Activated naive CD8-positive, alpha-beta T cell treated with anti-CD3 and anti-CD28 coated beads, Interleukin-2, amount 10 ng/mL, durations not matched to agents 7 days and 5 days (primary cell): ENCODE results near the gene LSP1. TPM values are rescaled to one million over a fixed set of nuclear protein-coding genes. Genes with fewer than 3 reads are reported as not detected.

ENCODE experiments used
- ATAC-seq: fragments of 150-1000 bp; cut with Tn5 transposase; one replicate; pipeline ENCODE4 v1.10.0; 2021; ENCODE audit warnings: low read depth, moderate library complexity
- POLR2A ChIA-PET: fragments of 350-600 bp; sonication (Branson Sonifier 250); formaldehyde crosslinking; loops from one replicate; lab custom pipeline; 2021; ENCODE audit warnings: antibody characterized with exemption; lab: Charles Lee
- DNase-seq: peaks from one replicate; pipeline ENCODE4 v3.0.0; 2021
- H3K27ac Mint-ChIP-seq: one replicate; pipeline ENCODE4 v1.8.0; 2022; ENCODE audit warnings: mild to moderate bottlenecking, mixed read lengths
- H3K27me3 Mint-ChIP-seq: one replicate; pipeline ENCODE4 v1.8.0; 2022; ENCODE audit warnings: mild to moderate bottlenecking, moderate library complexity, mixed read lengths
- H3K36me3 Mint-ChIP-seq: one replicate; pipeline ENCODE4 v1.8.0; 2021; ENCODE audit warnings: mild to moderate bottlenecking, mixed read lengths
- H3K4me1 Mint-ChIP-seq: one replicate; pipeline ENCODE4 v1.8.0; 2021; ENCODE audit warnings: mixed read lengths
- H3K4me3 Mint-ChIP-seq: one replicate; pipeline ENCODE4 v1.8.0; 2022; ENCODE audit warnings: mild to moderate bottlenecking, moderate library complexity, mixed read lengths
- H3K9me3 Mint-ChIP-seq: one replicate; pipeline ENCODE4 v1.8.0; 2021; ENCODE audit warnings: mixed read lengths
- total RNA-seq, 2 experiments: library from RNA; stranded (reverse); gene quantifications; one replicate each; pipeline ENCODE4 v1.2.3, GENCODE V29; 2021

Gene LSP1
- total RNA-seq, 2 experiments from 2014 or later = 438 to 453 TPM

GRCh38 chr11:1894759-1895158, 41.9 kb downstream of the LSP1 start:
- H3K4me3 Mint-ChIP-seq = no peak overlapping the region
- DNase-seq (no peak), ATAC-seq (no peak)
- peaks cover 3% of the 10 kb centered on the region for H3K9me3 Mint-ChIP-seq
- H3K36me3 Mint-ChIP-seq = peaks cover 18% of the 10 kb centered on the region
- POLR2A ChIA-PET = interaction anchor here (0.7 kb wide), 1 partner anchor 173 kb away, joined by 3 read pairs; no protein-coding TSS in a partner anchor
- no peak overlapping the region for H3K27ac Mint-ChIP-seq
- H3K4me1 Mint-ChIP-seq = peaks cover 19% of the 10 kb centered on the region
- H3K27me3 Mint-ChIP-seq = peaks cover 28% of the 10 kb centered on the region

DNA sequence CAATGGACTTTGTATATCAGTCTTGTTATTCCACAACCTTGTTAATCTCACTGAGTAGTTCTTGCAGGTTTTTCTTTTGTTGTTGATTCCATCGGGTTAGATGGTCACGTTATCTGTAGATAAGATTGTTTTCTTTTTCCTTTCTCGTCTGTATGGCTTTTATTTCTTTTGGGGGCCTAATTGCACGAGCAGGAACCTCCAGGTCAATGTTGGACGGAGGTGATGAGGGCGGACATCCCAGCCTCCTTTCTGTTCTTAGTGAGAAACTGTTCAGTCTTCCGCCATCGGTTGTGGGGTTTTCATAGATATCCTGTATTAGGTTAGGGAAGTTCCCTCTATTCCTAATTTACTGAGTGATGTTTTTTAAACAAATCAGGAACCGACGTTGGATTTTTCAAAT, 43.6 kb downstream of the LSP1 start:
- Mint-ChIP-seq H3K4me3 (no peak overlapping the region), H3K27ac (no peak overlapping the region), H3K4me1 (peaks cover 11% of the 10 kb centered on the region), H3K27me3 (peaks cover 28% of the 10 kb centered on the region), H3K9me3 (peaks cover 3% of the 10 kb centered on the region), H3K36me3 (peaks cover 18% of the 10 kb centered on the region)
- no peak for ATAC-seq
- POLR2A ChIA-PET = no interaction called here
- DNase-seq = no peak

DNA sequence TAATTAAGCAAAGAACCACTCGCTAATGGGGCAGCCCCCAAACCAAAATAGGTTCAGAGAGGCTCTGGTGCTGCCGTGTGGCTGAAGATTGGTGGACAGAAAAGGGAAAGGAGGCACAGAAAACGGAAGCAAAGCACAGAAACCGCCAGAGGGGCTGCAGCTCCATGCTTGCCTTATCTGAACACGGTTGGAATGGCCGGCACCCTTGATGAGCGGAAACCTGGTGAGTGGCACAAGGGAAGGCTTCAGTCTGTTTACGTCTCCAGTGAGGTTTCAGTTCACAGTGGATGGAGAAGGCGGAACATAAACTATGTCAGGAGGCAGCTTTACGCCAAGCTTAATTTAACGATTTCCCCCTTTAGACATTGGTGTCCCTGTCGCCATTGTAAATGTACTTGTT, 44.0 kb downstream of the LSP1 start:
- no peak for DNase-seq

GRCh38 chr11:1899090-1899489, 46.2 kb downstream of the LSP1 start:
- Mint-ChIP-seq H3K4me3 (no peak overlapping the region), H3K9me3 (no peaks in the 10 kb centered on the region), H3K27me3 (peaks cover 28% of the 10 kb centered on the region), H3K36me3 (no peaks in the 10 kb centered on the region), H3K27ac (no peak overlapping the region), H3K4me1 (no peaks in the 10 kb centered on the region)
- ATAC-seq (no peak), DNase-seq (no peak)
- POLR2A ChIA-PET = no interaction called here

More for the DNA sequence above, 44.0 kb downstream of the LSP1 start:
- Mint-ChIP-seq H3K4me3 (no peak overlapping the region), H3K36me3 (peaks cover 17% of the 10 kb centered on the region), H3K27me3 (peaks cover 28% of the 10 kb centered on the region), H3K27ac (no peak overlapping the region), H3K4me1 (peaks cover 11% of the 10 kb centered on the region), H3K9me3 (peaks cover 3% of the 10 kb centered on the region)
- no peak for ATAC-seq
- POLR2A ChIA-PET = no interaction called here

GRCh38 chr11:1899686-1900085, 46.8 kb downstream of the LSP1 start:
- Mint-ChIP-seq H3K36me3 (no peaks in the 10 kb centered on the region), H3K4me1 (no peaks in the 10 kb centered on the region), H3K4me3 (no peak overlapping the region), H3K9me3 (no peaks in the 10 kb centered on the region), H3K27ac (no peak overlapping the region), H3K27me3 (peaks cover 28% of the 10 kb centered on the region)
- POLR2A ChIA-PET = no interaction called here
- no peak for ATAC-seq
- no peak for DNase-seq

GRCh38 chr11:1906181-1906580, 53.3 kb downstream of the LSP1 start:
- ATAC-seq (no peak), DNase-seq (no peak)
- POLR2A ChIA-PET = interaction anchor here (1.0 to 1.3 kb wide), 2 partner anchors 42 to 58 kb away, joined by 3 read pairs; no protein-coding TSS in a partner anchor
- H3K27ac Mint-ChIP-seq = no peak overlapping the region
- no peak overlapping the region for H3K4me3 Mint-ChIP-seq
- no peaks in the 10 kb centered on the region for H3K36me3 Mint-ChIP-seq
- H3K4me1 Mint-ChIP-seq = no peaks in the 10 kb centered on the region
- no peaks in the 10 kb centered on the region for H3K9me3 Mint-ChIP-seq
- peaks cover 14% of the 10 kb centered on the region for H3K27me3 Mint-ChIP-seq

- ATAC-seq (no peak), DNase-seq (no peak)
- POLR2A ChIA-PET = interaction anchor here (1.0 to 1.3 kb wide), 2 partner anchors 41 to 59 kb away, joined by 3 read pairs; no protein-coding TSS in a partner anchor
- Mint-ChIP-seq H3K36me3 (no peaks in the 10 kb centered on the region), H3K4me1 (no peaks in the 10 kb centered on the region), H3K27ac (no peak overlapping the region), H3K4me3 (no peak overlapping the region), H3K27me3 (peaks cover 17% of the 10 kb centered on the region), H3K9me3 (no peaks in the 10 kb centered on the region)
These were observed 53.9 kb downstream of the LSP1 start for GRCh38 chr11:1906611-1907423.

DNA sequence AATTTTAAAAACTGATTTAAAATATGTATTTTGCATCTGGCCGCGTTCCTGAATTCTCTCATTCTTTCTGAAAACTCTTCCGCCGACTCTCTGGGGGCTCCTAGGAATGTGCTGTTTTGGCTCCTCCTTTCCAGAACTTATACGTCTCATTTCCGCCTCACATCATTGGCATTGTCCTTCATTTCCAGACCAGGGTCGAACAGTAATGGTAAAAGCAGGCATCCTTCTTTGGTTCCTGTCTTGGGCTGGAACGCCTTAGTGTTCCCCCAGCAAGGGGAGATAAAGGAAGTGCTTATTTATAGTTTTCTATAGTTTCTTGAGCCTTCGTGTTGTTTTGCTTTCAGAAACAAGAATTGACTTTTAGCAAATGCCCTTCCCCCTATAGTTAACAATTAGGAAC, 55.7 kb downstream of the LSP1 start:
- Mint-ChIP-seq H3K27me3 (peaks cover 17% of the 10 kb centered on the region), H3K4me3 (no peak overlapping the region), H3K9me3 (no peaks in the 10 kb centered on the region), H3K36me3 (no peaks in the 10 kb centered on the region), H3K4me1 (no peaks in the 10 kb centered on the region), H3K27ac (no peak overlapping the region)
- POLR2A ChIA-PET = no interaction called here
- DNase-seq (no peak), ATAC-seq (no peak)

- no peak overlapping the region for H3K4me3 Mint-ChIP-seq
- H3K4me1 Mint-ChIP-seq = peaks cover 2% of the 10 kb centered on the region
- peaks cover 2% of the 10 kb centered on the region for H3K9me3 Mint-ChIP-seq
- no peak for ATAC-seq
- POLR2A ChIA-PET = no interaction called here
- DNase-seq = no peak
- H3K27ac Mint-ChIP-seq = no peak overlapping the region
- H3K36me3 Mint-ChIP-seq = no peaks in the 10 kb centered on the region
- peaks cover 19% of the 10 kb centered on the region for H3K27me3 Mint-ChIP-seq
These were observed 56.6 kb downstream of the LSP1 start for GRCh38 chr11:1909524-1909923.

GRCh38 chr11:1912289-1912878, 59.5 kb downstream of the LSP1 start:
- ATAC-seq = no peak
- POLR2A ChIA-PET = no interaction called here
- no peak for DNase-seq
- no peak overlapping the region for H3K4me3 Mint-ChIP-seq
- peaks cover 7% of the 10 kb centered on the region for H3K4me1 Mint-ChIP-seq
- peaks cover 7% of the 10 kb centered on the region for H3K27me3 Mint-ChIP-seq
- H3K27ac Mint-ChIP-seq = no peak overlapping the region
- H3K36me3 Mint-ChIP-seq = peaks cover 5% of the 10 kb centered on the region
- peaks cover 4% of the 10 kb centered on the region for H3K9me3 Mint-ChIP-seq

GRCh38 chr11:1913271-1914060, 60.6 kb downstream of the LSP1 start:
- no peak for ATAC-seq
- peaks cover 5% of the 10 kb centered on the region for H3K36me3 Mint-ChIP-seq
- H3K9me3 Mint-ChIP-seq = peaks cover 4% of the 10 kb centered on the region
- H3K27me3 Mint-ChIP-seq = peaks cover 5% of the 10 kb centered on the region
- no peak overlapping the region for H3K27ac Mint-ChIP-seq
- peaks cover 7% of the 10 kb centered on the region for H3K4me1 Mint-ChIP-seq
- no peak overlapping the region for H3K4me3 Mint-ChIP-seq
- DNase-seq = no peak
- POLR2A ChIA-PET = no interaction called here

DNA sequence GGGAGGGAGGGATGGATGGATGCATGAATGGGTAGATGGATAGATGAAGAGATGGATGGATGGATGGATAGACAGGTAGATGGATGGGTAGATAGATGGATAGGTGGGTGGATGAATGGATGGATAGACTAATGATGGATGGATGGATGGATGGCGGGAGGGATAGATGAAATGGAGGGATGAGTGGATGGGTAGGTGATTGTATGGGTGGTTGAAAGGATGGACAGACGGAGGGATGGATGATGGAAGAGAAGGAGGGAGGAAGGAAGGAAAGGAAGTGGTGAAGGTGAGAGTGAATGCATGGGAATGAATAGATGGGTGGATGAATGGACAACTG, 62.9 kb downstream of the LSP1 start:
- H3K9me3 Mint-ChIP-seq = peaks cover 4% of the 10 kb centered on the region
- ATAC-seq (no peak), DNase-seq (no peak)
- H3K4me3 Mint-ChIP-seq = no peak overlapping the region
- H3K36me3 Mint-ChIP-seq = peaks cover 5% of the 10 kb centered on the region
- peak overlapping the region; percentile 11 for H3K27ac Mint-ChIP-seq
- peaks cover 5% of the 10 kb centered on the region for H3K27me3 Mint-ChIP-seq
- H3K4me1 Mint-ChIP-seq = peaks cover 7% of the 10 kb centered on the region
- POLR2A ChIA-PET = interaction anchor here (3.6 kb wide), 1 partner anchor 26 kb away, joined by 31 read pairs; no protein-coding TSS in a partner anchor
